AG09309 (cell line): ENCODE results near the gene SEC16B.

ENCODE experiments used
- DNase-seq: peaks from one replicate; pipeline ENCODE4 v3.0.0-alpha.2; 2010; ENCODE audit warnings: low read depth
- H3K4me3 ChIP-seq: 2 replicates; pipeline ENCODE4 v1.5.1; 2011; ENCODE audit warnings: mild to moderate bottlenecking, low read depth, low read length, moderate library complexity; ENCODE audit not compliant: control insufficient read depth
- CTCF ChIP-seq: IDR thresholded peaks from 2 replicates; pipeline ENCODE4 v1.5.1; 2011; ENCODE audit warnings: mild to moderate bottlenecking, low read depth, low read length, inconsistent platforms; ENCODE audit not compliant: insufficient read depth, control insufficient read depth; ENCODE audit errors: missing control alignments

SEC16B gene

DNA sequence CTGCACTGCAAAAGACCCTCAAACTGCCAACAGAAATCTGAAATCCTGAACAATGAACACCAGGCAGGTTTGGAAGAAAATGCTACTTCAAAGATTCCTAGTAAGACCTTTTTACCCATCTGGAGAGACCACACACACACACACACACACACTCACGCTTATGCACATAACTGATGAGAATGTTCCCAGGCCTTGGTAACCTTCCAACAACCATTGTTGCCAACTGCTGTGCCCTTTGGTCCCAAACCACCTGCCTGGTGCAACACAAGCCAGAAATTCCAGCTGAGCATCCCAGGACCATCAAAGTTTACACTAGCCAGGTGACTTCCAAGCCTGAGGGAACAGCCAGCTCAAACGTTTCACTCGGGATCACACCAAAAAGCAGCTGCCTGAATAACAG lies 56.9 kb downstream of the SEC16B start:
- TF ChIP-seq CTCF = no peak
- no peak for DNase-seq

GRCh38 chr1:177909416-177909815 lies 60.4 kb downstream of the SEC16B start:
- no peak for DNase-seq
- TF ChIP-seq CTCF = no peak
- no peak overlapping the region for H3K4me3 ChIP-seq

More for the DNA sequence above, 56.9 kb downstream of the SEC16B start:
- no peak overlapping the region for H3K4me3 ChIP-seq

GRCh38 chr1:177907000-177907399 lies 62.9 kb downstream of the SEC16B start:
- no peak for TF ChIP-seq CTCF
- no peak overlapping the region for H3K4me3 ChIP-seq
- DNase-seq = no peak

DNA sequence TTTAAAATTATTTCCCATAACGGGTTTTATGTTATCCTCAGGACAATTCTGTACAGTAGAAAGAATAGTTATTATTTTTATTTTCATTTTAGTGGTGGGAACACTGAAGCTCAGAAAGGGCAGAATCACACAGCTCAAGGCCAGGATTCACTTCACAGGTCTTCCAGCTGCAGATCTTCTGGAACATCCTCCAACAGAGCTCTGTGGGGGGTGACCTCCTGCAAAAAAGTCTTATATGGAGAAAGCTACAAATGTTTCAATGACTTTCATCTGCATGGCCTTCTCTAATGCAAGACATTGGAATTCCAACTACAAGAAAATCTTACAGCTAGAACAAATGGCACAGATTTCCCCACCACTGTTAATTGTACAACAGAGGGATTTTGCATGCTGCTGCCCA lies 64.2 kb downstream of the SEC16B start:
- H3K4me3 ChIP-seq = no peak overlapping the region
- no peak for DNase-seq
- no peak for TF ChIP-seq CTCF

GRCh38 chr1:177902266-177902665 lies 67.6 kb downstream of the SEC16B start:
- no peak for TF ChIP-seq CTCF
- no peak overlapping the region for H3K4me3 ChIP-seq

DNA sequence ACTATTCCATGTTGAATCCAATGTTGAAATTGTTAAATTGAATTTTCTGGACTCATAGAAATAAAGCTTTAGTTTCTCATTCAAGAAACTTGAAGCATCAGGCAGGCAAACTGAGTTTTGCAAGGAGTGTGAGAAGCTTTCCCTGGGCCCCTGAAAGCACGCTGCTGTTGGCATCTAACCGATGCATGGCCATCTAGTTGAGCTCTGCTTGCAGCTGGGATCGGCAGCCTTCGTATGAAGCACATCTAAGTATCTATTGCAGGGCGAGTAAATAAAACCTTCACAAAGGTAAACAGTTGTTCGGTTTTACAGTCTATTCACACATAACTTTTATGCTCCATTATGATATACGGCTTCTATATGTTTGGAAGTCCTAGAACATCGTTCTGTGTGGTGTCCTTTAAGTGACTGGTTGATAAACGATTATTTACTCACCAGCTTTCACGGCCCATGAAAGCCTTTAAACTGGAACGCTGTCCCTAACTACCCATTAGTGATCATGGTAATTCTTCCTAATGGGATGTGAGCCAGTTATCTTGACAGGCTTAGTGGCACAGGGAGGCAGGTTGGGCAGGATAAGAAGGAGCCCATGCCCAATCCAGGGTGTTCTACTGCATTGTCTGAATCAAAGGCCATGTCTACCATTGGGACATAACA lies 71.7 kb downstream of the SEC16B start:
- TF ChIP-seq CTCF = no peak
- no peak for DNase-seq

More at GRCh38 chr1:177902266-177902665, 67.6 kb downstream of the SEC16B start:
- DNase-seq = no peak

More for the DNA sequence above, 71.7 kb downstream of the SEC16B start:
- H3K4me3 ChIP-seq = no peak overlapping the region
